OCI-LY7 (cell line): ENCODE measurements around the gene LORICRIN.
"Not testable (repeated sequence)": the region's sequence is repeated elsewhere in the genome, so short reads cannot be mapped to it uniquely, and the experiment has no call there.

Experiments
- CTCF ChIP-seq: fragments of 200-600 bp; sonication (generic); conservative IDR thresholded peaks from 2 replicates; pipeline ENCODE4 v1.5.1; 2014; ENCODE audit warnings: mild to moderate bottlenecking, antibody characterized with exemption, low read length, moderate library complexity, mixed read lengths
- EZH2phosphoT487 ChIP-seq: fragments of 200-600 bp; sonication (generic); IDR thresholded peaks from 2 replicates; pipeline ENCODE4 v1.6.1; 2018; ENCODE audit warnings: low read depth, borderline replicate concordance, mild to moderate bottlenecking, mixed run types, antibody characterized with exemption, low read length, moderate library complexity, mixed read lengths

GRCh38 chr1:153229076-153229829 lies 30.2 kb upstream of the LORICRIN start:
- peak; percentile 73 for TF ChIP-seq CTCF
- TF ChIP-seq EZH2phosphoT487, result not testable (repeated sequence)
